K562 (cell line): Measurements from ENCODE around the gene NSF.

Experiments used
- MBD2 ChIP-seq: sonication (generic); IDR thresholded peaks from 2 replicates; pipeline ENCODE4 v1.6.1; 2016; ENCODE audit warnings: low read depth, borderline replicate concordance
- POLR2A ChIP-seq: fragments of 450-650 bp; conservative IDR thresholded peaks from 2 replicates; pipeline ENCODE4 v1.6.1; 2016
- ZNF444 ChIP-seq: fragments of 250-450 bp; sonication (Bioruptor Pico); IDR thresholded peaks from 2 replicates; pipeline ENCODE4 v1.4.0; 2020; ENCODE audit warnings: mild to moderate bottlenecking, moderate library complexity

- no peak for TF ChIP-seq POLR2A
- TF ChIP-seq MBD2, result no peak
- TF ChIP-seq ZNF444 (CRISPR knock-in tag), result no peak
These were observed 146.9 kb downstream of the NSF start for GRCh38 chr17:46737326-46737725.
